OCI-LY1 (cell line): ENCODE measurements around the gene MYO1E.

Experiments used
- H2AFZ ChIP-seq: fragments of 200-600 bp; sonication (generic), shearing (Covaris generic); 2 replicates; pipeline ENCODE4 v1.6.0; 2014; ENCODE audit warnings: antibody characterized with exemption, mild to moderate bottlenecking, low read length
- H3F3A ChIP-seq: fragments of 200-600 bp; sonication (generic), shearing (Covaris generic); 2 replicates; pipeline ENCODE4 v1.6.0; 2014; ENCODE audit warnings: mild to moderate bottlenecking, antibody characterized with exemption, low read length, moderate library complexity; ENCODE audit not compliant: insufficient read depth
- H3K27ac ChIP-seq: fragments of 200-600 bp; sonication (generic); 2 replicates; pipeline ENCODE4 v1.5.1; 2014; ENCODE audit warnings: low read length, mixed run types, mild to moderate bottlenecking, low read depth; ENCODE audit not compliant: poor library complexity, severe bottlenecking
- H3K27me3 ChIP-seq: fragments of 200-600 bp; sonication (generic); 2 replicates; pipeline ENCODE4 v1.6.0; 2014; ENCODE audit warnings: antibody characterized with exemption, mild to moderate bottlenecking, low read length, moderate library complexity; ENCODE audit not compliant: insufficient read depth
- H3K36me3 ChIP-seq: fragments of 200-600 bp; sonication (generic); 2 replicates; pipeline ENCODE4 v1.6.1; 2014; ENCODE audit warnings: mild to moderate bottlenecking, antibody characterized with exemption, low read length, moderate library complexity, mixed read lengths; ENCODE audit not compliant: insufficient read depth
- H3K4me1 ChIP-seq: fragments of 200-600 bp; sonication (generic); 2 replicates; pipeline ENCODE4 v1.5.1; 2014; ENCODE audit warnings: mild to moderate bottlenecking, low read length, moderate library complexity; ENCODE audit not compliant: insufficient read depth, severe bottlenecking
- H3K4me2 ChIP-seq: fragments of 200-600 bp; sonication (generic), shearing (Covaris generic); 2 replicates; pipeline ENCODE4 v1.6.1; 2014; ENCODE audit warnings: low read length
- H3K4me3 ChIP-seq: fragments of 200-600 bp; sonication (generic); 2 replicates; pipeline ENCODE4 v1.5.1; 2014; ENCODE audit warnings: low read length, low read depth, mild to moderate bottlenecking, mixed read lengths; ENCODE audit not compliant: poor library complexity, severe bottlenecking
- H3K79me2 ChIP-seq: fragments of 200-600 bp; shearing (Covaris generic); 2 replicates; pipeline ENCODE4 v1.6.1; 2016; ENCODE audit warnings: mixed run types, low read length, mixed read lengths; ENCODE audit not compliant: insufficient read depth
- H3K9ac ChIP-seq: fragments of 200-600 bp; sonication (generic), shearing (Covaris generic); 2 replicates; pipeline ENCODE4 v1.6.1; 2014; ENCODE audit warnings: mild to moderate bottlenecking, low read length, mixed read lengths
- H3K9me2 ChIP-seq: fragments of 200-600 bp; sonication (generic), shearing (Covaris generic); 2 replicates; pipeline ENCODE4 v1.6.1; 2014; ENCODE audit warnings: low read depth, mild to moderate bottlenecking, low read length, mixed read lengths
- H3K9me3 ChIP-seq: fragments of 200-600 bp; shearing (Covaris generic); 2 replicates; pipeline ENCODE4 v1.6.1; 2014; ENCODE audit warnings: low read length, mixed read lengths
- H4K20me1 ChIP-seq: fragments of 200-600 bp; sonication (generic), shearing (Covaris generic); 2 replicates; pipeline ENCODE4 v1.6.0; 2016; ENCODE audit warnings: mild to moderate bottlenecking, low read length; ENCODE audit not compliant: insufficient read depth
- CTCF ChIP-seq: fragments of 200-600 bp; sonication (generic), shearing (Covaris generic); IDR thresholded peaks from 2 replicates; pipeline ENCODE4 v1.5.1; 2017; ENCODE audit warnings: mild to moderate bottlenecking, antibody characterized with exemption, low read length, moderate library complexity, mixed read lengths
- EZH2 ChIP-seq: fragments of 200-600 bp; sonication (generic), shearing (Covaris generic); IDR thresholded peaks from 2 replicates; pipeline ENCODE4 v1.8.0; 2017; ENCODE audit warnings: borderline replicate concordance, mixed run types, mild to moderate bottlenecking, antibody characterized with exemption, low read length, moderate library complexity, mixed read lengths

Gene MYO1E

GRCh38 chr15:59283717-59284391 is 88.8 kb downstream of the MYO1E start:
- Histone ChIP-seq H3K4me2 (no peak overlapping the region; the same call in 1 of the 2 replicates), H3K27ac (peak overlapping the region; percentile 55), H3F3A (no peaks in the 10 kb centered on the region), H3K4me3 (no peak overlapping the region), H4K20me1 (no peaks in the 10 kb centered on the region), H3K36me3 (peaks cover 5% of the 10 kb centered on the region; the same call in 1 of the 2 replicates), H3K9me2 (no peaks in the 10 kb centered on the region), H3K4me1 (peaks cover 41% of the 10 kb centered on the region), H2AFZ (no peak overlapping the region), H3K79me2 (peaks cover 20% of the 10 kb centered on the region; the same call in 1 of the 2 replicates), H3K27me3 (no peaks in the 10 kb centered on the region), H3K9ac (no peak overlapping the region), H3K9me3 (no peaks in the 10 kb centered on the region)
- TF ChIP-seq EZH2 = no peak
- TF ChIP-seq CTCF = no peak

- H3F3A ChIP-seq = no peaks in the 10 kb centered on the region
- no peak overlapping the region for H3K9ac ChIP-seq
- no peaks in the 10 kb centered on the region for H3K9me3 ChIP-seq
- TF ChIP-seq EZH2 (no peak), CTCF (no peak)
- H2AFZ ChIP-seq = no peak overlapping the region
- H4K20me1 ChIP-seq = no peaks in the 10 kb centered on the region
- H3K27me3 ChIP-seq = no peaks in the 10 kb centered on the region
- H3K4me1 ChIP-seq = peaks cover 41% of the 10 kb centered on the region
- no peak overlapping the region for H3K4me2 ChIP-seq
- H3K4me3 ChIP-seq = no peak overlapping the region
- peaks cover 5% of the 10 kb centered on the region; the same call in 1 of the 2 replicates for H3K36me3 ChIP-seq
- H3K9me2 ChIP-seq = no peaks in the 10 kb centered on the region
- H3K27ac ChIP-seq = peak overlapping the region; percentile 55
- H3K79me2 ChIP-seq = 0 out of 2 replicates have a peak, but pooled peaks cover 18% of the 10 kb centered on the region
These were observed 89.9 kb downstream of the MYO1E start for GRCh38 chr15:59282515-59283337.

GRCh38 chr15:59281699-59282098 is 91.0 kb downstream of the MYO1E start:
- Histone ChIP-seq H2AFZ (no peak overlapping the region), H3K4me2 (no peak overlapping the region), H3K79me2 (0 out of 2 replicates have a peak, but pooled peaks cover 18% of the 10 kb centered on the region), H3F3A (no peaks in the 10 kb centered on the region), H3K4me1 (peaks cover 39% of the 10 kb centered on the region), H3K27ac (no peak overlapping the region), H4K20me1 (no peaks in the 10 kb centered on the region), H3K4me3 (no peak overlapping the region), H3K9me3 (no peaks in the 10 kb centered on the region), H3K9me2 (no peaks in the 10 kb centered on the region), H3K36me3 (no peaks in the 10 kb centered on the region), H3K27me3 (no peaks in the 10 kb centered on the region), H3K9ac (no peak overlapping the region)
- TF ChIP-seq CTCF (no peak), EZH2 (no peak)
